Stomach (tissue), 4 donors: ENCODE data around the gene AFAP1.

Source experiments
- EP300 ChIP-seq: sonication (generic); formaldehyde crosslinking; IDR thresholded peaks from one replicate; pipeline ENCODE4 v1.6.1; 2017; ENCODE audit warnings: antibody characterized with exemption
- POLR2A ChIP-seq, 4 donors: fragments of 450-650 bp; IDR thresholded peaks; one replicate each; pipeline ENCODE4 v1.6.1; 2016; ENCODE audit warnings: antibody characterized with exemption in 4 of 4, control low read depth in 2 of 4, mild to moderate bottlenecking in 1 of 4, moderate library complexity in 1 of 4
- POLR2AphosphoS5 ChIP-seq, 3 donors: sonication (generic); formaldehyde crosslinking; IDR thresholded peaks; one replicate each; pipeline ENCODE4 v1.6.1; 2016; ENCODE audit warnings: antibody characterized with exemption in 3 of 3
- TF ChIP-seq, protein P1 (sequence below), 7 experiments: fragments of 450-650 bp in 4 of 7; fragments of 200-600 bp in 3 of 7; sonication (generic) in 3 of 7; IDR thresholded peaks; one replicate each; pipeline ENCODE4 v1.5.1; 2016 to 2019; ENCODE audit warnings: antibody characterized with exemption in 7 of 7, control low read depth in 2 of 7, mild to moderate bottlenecking in 1 of 7

DNA sequence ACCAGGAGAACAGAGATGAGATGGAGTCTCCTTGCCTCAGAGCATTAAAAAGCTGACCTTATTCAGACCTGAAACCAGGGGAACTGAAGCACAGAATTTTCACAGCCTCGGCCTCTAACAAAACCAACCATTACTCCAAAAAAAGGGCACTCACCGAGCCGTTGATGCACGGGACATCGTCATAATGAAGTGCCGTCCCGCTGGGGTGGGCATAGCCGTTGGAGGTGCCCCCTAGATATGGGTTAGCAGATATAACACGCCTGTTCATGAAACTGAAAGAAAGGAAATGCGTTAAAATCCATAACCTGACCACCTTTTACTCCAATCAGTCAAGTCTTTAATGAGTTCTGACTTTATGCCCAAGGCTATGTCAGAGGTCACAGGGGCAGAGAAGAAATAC lies 153.6 kb downstream of the AFAP1 start:
- TF ChIP-seq POLR2A (IDR thresholded peaks at IDR 0.05), result no peak
- no peak for TF ChIP-seq EP300
- TF ChIP-seq POLR2AphosphoS5 (IDR thresholded peaks at IDR 0.05), result no peak
- TF ChIP-seq, protein P1, sequence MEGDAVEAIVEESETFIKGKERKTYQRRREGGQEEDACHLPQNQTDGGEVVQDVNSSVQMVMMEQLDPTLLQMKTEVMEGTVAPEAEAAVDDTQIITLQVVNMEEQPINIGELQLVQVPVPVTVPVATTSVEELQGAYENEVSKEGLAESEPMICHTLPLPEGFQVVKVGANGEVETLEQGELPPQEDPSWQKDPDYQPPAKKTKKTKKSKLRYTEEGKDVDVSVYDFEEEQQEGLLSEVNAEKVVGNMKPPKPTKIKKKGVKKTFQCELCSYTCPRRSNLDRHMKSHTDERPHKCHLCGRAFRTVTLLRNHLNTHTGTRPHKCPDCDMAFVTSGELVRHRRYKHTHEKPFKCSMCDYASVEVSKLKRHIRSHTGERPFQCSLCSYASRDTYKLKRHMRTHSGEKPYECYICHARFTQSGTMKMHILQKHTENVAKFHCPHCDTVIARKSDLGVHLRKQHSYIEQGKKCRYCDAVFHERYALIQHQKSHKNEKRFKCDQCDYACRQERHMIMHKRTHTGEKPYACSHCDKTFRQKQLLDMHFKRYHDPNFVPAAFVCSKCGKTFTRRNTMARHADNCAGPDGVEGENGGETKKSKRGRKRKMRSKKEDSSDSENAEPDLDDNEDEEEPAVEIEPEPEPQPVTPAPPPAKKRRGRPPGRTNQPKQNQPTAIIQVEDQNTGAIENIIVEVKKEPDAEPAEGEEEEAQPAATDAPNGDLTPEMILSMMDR (IDR thresholded peaks at IDR 0.05), result no peak
